H1 (cell line): ENCODE data around the gene XRRA1. TPM values are rescaled to one million over a fixed set of nuclear protein-coding genes. Genes with fewer than 3 reads are reported as not detected.

ENCODE experiments used
- CTCF ChIA-PET: fragments of 300-600 bp; sonication (Branson Sonifier 250); formaldehyde crosslinking; loops from one replicate; lab custom pipeline; 2021; ENCODE audit not compliant: partially characterized antibody; lab: Charles Lee
- POLR2A ChIA-PET: fragments of 300-600 bp; sonication (Branson Sonifier 250); formaldehyde crosslinking; loops from one replicate; lab custom pipeline; 2021; ENCODE audit warnings: inconsistent platforms; ENCODE audit not compliant: partially characterized antibody; lab: Charles Lee
- DNase-seq, 2 experiments: peaks; one replicate each; pipeline versions ENCODE4 v3.0.0 to v3.0.0-alpha.2; 2010 to 2022; ENCODE audit warnings: low spot score in 2 of 2, low read depth in 1 of 2, mixed read lengths in 1 of 2
- FAIRE-seq: peaks from 2 replicates; lab custom pipeline; 2011; peaks lifted over from hg19 to GRCh38; lab: Jason Lieb, UNC
- H2AFZ ChIP-seq: 2 replicates; pipeline ENCODE4 v1.8.1; 2012; ENCODE audit warnings: low read length, inconsistent platforms
- H2AK5ac ChIP-seq: 2 replicates; pipeline ENCODE4 v1.6.1; 2013; ENCODE audit warnings: low read depth, low read length
- H2BK120ac ChIP-seq: replicated peaks from 2 replicates; pipeline ENCODE3; 2013; ENCODE audit warnings: low read depth, low read length, inconsistent platforms
- H2BK12ac ChIP-seq: 2 replicates; pipeline ENCODE4 v1.6.1; 2013; ENCODE audit warnings: low read depth, low read length
- H2BK15ac ChIP-seq: 2 replicates; pipeline ENCODE4 v1.6.1; 2013; ENCODE audit warnings: low read length
- H2BK20ac ChIP-seq: 2 replicates; pipeline ENCODE4 v1.6.1; 2013; ENCODE audit warnings: low read length
- H2BK5ac ChIP-seq: 2 replicates; pipeline ENCODE4 v1.6.1; 2013; ENCODE audit warnings: low read depth, low read length
- H3K14ac ChIP-seq: 2 replicates; pipeline ENCODE4 v1.6.1; 2013; ENCODE audit warnings: inconsistent platforms; ENCODE audit not compliant: insufficient read length
- H3K18ac ChIP-seq: 2 replicates; pipeline ENCODE4 v1.6.1; 2013; ENCODE audit warnings: low read length; ENCODE audit errors: extremely low read depth
- H3K23ac ChIP-seq: 2 replicates; pipeline ENCODE4 v1.6.1; 2013; ENCODE audit warnings: inconsistent platforms; ENCODE audit not compliant: insufficient read length
- H3K23me2 ChIP-seq: 2 replicates; pipeline ENCODE4 v1.6.1; 2013; ENCODE audit warnings: low read depth, low read length
- H3K27ac ChIP-seq: 2 replicates; pipeline ENCODE4 v1.6.1; 2011; ENCODE audit warnings: low read depth, low read length, inconsistent platforms
- H3K27me3 ChIP-seq, 4 experiments: replicated peaks in 1 of 4; 1 replicate in 1 of 4; 2 replicates in 3 of 4; pipeline versions ENCODE4 v1.6.1 to v1.8.1; 2011 to 2013; ENCODE audit warnings: low read length in 3 of 4, mild to moderate bottlenecking in 3 of 4, inconsistent platforms in 2 of 4, mixed read lengths in 2 of 4, moderate library complexity in 1 of 4; ENCODE audit not compliant: control insufficient read depth in 3 of 4, insufficient read depth in 3 of 4; ENCODE audit errors: extremely low read depth in 1 of 4
- H3K36me3 ChIP-seq, 4 experiments: 2 replicates each; pipeline versions ENCODE4 v1.6.1 to v1.8.1; 2011 to 2013; ENCODE audit warnings: mild to moderate bottlenecking in 4 of 4, low read length in 3 of 4, moderate library complexity in 2 of 4, control low read depth in 1 of 4, inconsistent platforms in 1 of 4; ENCODE audit not compliant: insufficient read depth in 4 of 4, control insufficient read depth in 2 of 4
- H3K4ac ChIP-seq: replicated peaks from 2 replicates; pipeline ENCODE3; 2013; ENCODE audit warnings: low read length, low read depth, mixed read lengths, inconsistent platforms; ENCODE audit not compliant: insufficient read length
- H3K4me1 ChIP-seq, 4 experiments: replicated peaks in 1 of 4; 1 replicate in 1 of 4; 2 replicates in 3 of 4; pipeline versions ENCODE4 v1.6.1 to v1.8.1; 2011 to 2013; ENCODE audit warnings: low read length in 3 of 4, inconsistent platforms in 2 of 4, mixed read lengths in 1 of 4; ENCODE audit not compliant: insufficient read depth in 4 of 4, control insufficient read depth in 3 of 4
- H3K4me2 ChIP-seq, 2 experiments: 2 replicates each; pipeline versions ENCODE4 v1.6.1 to v1.8.1; 2011 to 2013; ENCODE audit warnings: low read depth in 2 of 2, low read length in 2 of 2, control low read depth in 1 of 2, inconsistent platforms in 1 of 2, mild to moderate bottlenecking in 1 of 2; ENCODE audit not compliant: insufficient read depth in 1 of 2
- H3K4me3 ChIP-seq, 4 experiments: fragments of 200-600, 300-600 bp in 1 of 4; sonication (generic), shearing (Covaris generic), sonication (Bioruptor Twin) in 1 of 4; 2 replicates each; pipeline versions ENCODE4 v1.5.1 to v1.8.1; 2011 to 2016; ENCODE audit warnings: low read length in 4 of 4, low read depth in 3 of 4, control low read depth in 2 of 4, inconsistent platforms in 2 of 4, mild to moderate bottlenecking in 2 of 4, mixed read lengths in 1 of 4, moderate library complexity in 1 of 4; ENCODE audit not compliant: insufficient read depth in 2 of 4; ENCODE audit errors: extremely low read depth in 1 of 4
- H3K56ac ChIP-seq: replicated peaks from 2 replicates; pipeline ENCODE3; 2013; ENCODE audit warnings: low read depth, mild to moderate bottlenecking, mixed read lengths, low read length, inconsistent platforms; ENCODE audit not compliant: insufficient read length
- H3K79me1 ChIP-seq: 2 replicates; pipeline ENCODE4 v1.6.1; 2013; ENCODE audit warnings: low read depth, low read length, control low read depth
- H3K79me2 ChIP-seq, 2 experiments: 2 replicates each; pipeline versions ENCODE4 v1.6.1 to v1.8.1; 2012 to 2013; ENCODE audit warnings: low read length in 2 of 2, mild to moderate bottlenecking in 2 of 2, inconsistent platforms in 1 of 2; ENCODE audit not compliant: insufficient read depth in 2 of 2, control insufficient read depth in 1 of 2
- H3K9ac ChIP-seq, 4 experiments: replicated peaks in 1 of 4; 1 replicate in 1 of 4; 2 replicates in 3 of 4; pipeline versions ENCODE4 v1.6.1 to v1.8.1; 2011 to 2013; ENCODE audit warnings: low read depth in 3 of 4, low read length in 3 of 4, control low read depth in 2 of 4, mild to moderate bottlenecking in 2 of 4, moderate library complexity in 2 of 4, inconsistent platforms in 1 of 4; ENCODE audit errors: extremely low read depth in 1 of 4
- H3K9me3 ChIP-seq, 2 experiments: 2 replicates each; pipeline versions ENCODE4 v1.6.1 to v1.8.1; 2012 to 2013; ENCODE audit warnings: mild to moderate bottlenecking in 2 of 2, moderate library complexity in 2 of 2, control low read depth in 1 of 2, inconsistent platforms in 1 of 2, low read depth in 1 of 2, low read length in 1 of 2, mixed read lengths in 1 of 2; ENCODE audit not compliant: insufficient read depth in 2 of 2
- H4K20me1 ChIP-seq, 2 experiments: replicated peaks in 1 of 2; 2 replicates each; pipeline versions ENCODE3 to v1.8.1; 2011 to 2013; ENCODE audit warnings: inconsistent platforms in 2 of 2, low read length in 2 of 2, mild to moderate bottlenecking in 1 of 2; ENCODE audit not compliant: insufficient read depth in 2 of 2, control insufficient read depth in 1 of 2
- H4K5ac ChIP-seq: 2 replicates; pipeline ENCODE4 v1.6.1; 2013; ENCODE audit warnings: low read length, low read depth, mixed read lengths, inconsistent platforms; ENCODE audit not compliant: insufficient read length
- H4K8ac ChIP-seq: 2 replicates; pipeline ENCODE4 v1.8.0; 2013; ENCODE audit warnings: mild to moderate bottlenecking, moderate library complexity, low read length, inconsistent platforms; ENCODE audit not compliant: insufficient read depth; ENCODE audit errors: extremely low read depth
- H4K91ac ChIP-seq: replicated peaks from 2 replicates; pipeline ENCODE3; 2013; ENCODE audit warnings: low read length, mixed read lengths, inconsistent platforms; ENCODE audit not compliant: insufficient read length
- CBX5 ChIP-seq: fragments of 300-800, 300-1000 bp; sonication (generic); IDR thresholded peaks from 2 replicates; pipeline ENCODE4 v1.7.1; 2016; ENCODE audit warnings: antibody characterized with exemption, low read length, low read depth
- CHD1 ChIP-seq: IDR thresholded peaks from 2 replicates; pipeline ENCODE4 v1.6.1; 2012; ENCODE audit warnings: low read depth, low read length, improper control_type of control experiment
- CHD2 ChIP-seq: IDR thresholded peaks from 2 replicates; pipeline ENCODE4 v1.6.1; 2012; ENCODE audit warnings: low read length, improper control_type of control experiment
- EZH2 ChIP-seq: fragments of 200-600 bp; sonication (generic); IDR thresholded peaks from 2 replicates; pipeline ENCODE4 v1.7.1; 2012; ENCODE audit warnings: low read depth, mild to moderate bottlenecking, moderate library complexity, low read length, inconsistent platforms; ENCODE audit not compliant: severe bottlenecking
- GTF2F1 ChIP-seq: IDR thresholded peaks from 2 replicates; pipeline ENCODE4 v1.6.1; 2012; ENCODE audit warnings: low read depth, low read length, improper control_type of control experiment, borderline replicate concordance
- SAP30 ChIP-seq: fragments of 300-600 bp; sonication (generic); IDR thresholded peaks from 2 replicates; pipeline ENCODE4 v1.7.1; 2012; ENCODE audit warnings: low read length, moderate library complexity, mild to moderate bottlenecking, inconsistent platforms; ENCODE audit not compliant: insufficient read depth, insufficient replicate concordance
- SP2 ChIP-seq: IDR thresholded peaks from 2 replicates; pipeline ENCODE4 v1.6.1; 2012; ENCODE audit warnings: mild to moderate bottlenecking, low read length, inconsistent platforms
- WGBS, 2 experiments: shearing (Covaris generic) in 1 of 2; methylation state at CpG; one replicate each; pipeline versions ENCODE4 v1.1.6 to v1.1.7; 2013 to 2015; ENCODE audit warnings: low lambda C conversion rate in 2 of 2, mixed read lengths in 2 of 2, inconsistent platforms in 1 of 2, low coverage in 1 of 2, missing lambda C conversion rate in 1 of 2; ENCODE audit not compliant: insufficient replicate concordance in 2 of 2, insufficient coverage in 1 of 2, insufficient read length in 1 of 2; ENCODE audit errors: extremely low coverage in 1 of 2, missing lambda C conversion rate in 1 of 2; 5-methylcytosine and 5-hydroxymethylcytosine counted together
- polyA plus RNA-seq, 7 experiments: library from polyadenylated mRNA; depleted of rRNA in 3 of 7; stranded (reverse) in 5 of 7; unstranded in 2 of 7; fragments of >200 nt in 5 of 7; fragments of 200-250 nt in 2 of 7; gene quantifications; 1 replicate in 5 of 7; 2 replicates in 1 of 7; 4 replicates in 1 of 7; pipeline versions ENCODE4 v1.2.1 to v1.2.3, GENCODE V29; 2011 to 2013; ENCODE audit warnings: missing spikeins in 2 of 7, mixed read lengths in 2 of 7
- total RNA-seq: library from RNA; stranded (reverse); fragmentation: NEBNext Ultra II Directional; extraction: Animal tissue kit (Norgen Biotek cat#: 25700); gene quantifications from 2 replicates; pipeline ENCODE4 v1.2.1, GENCODE V29; 2021
- TF ChIP-seq, protein P1 (sequence below), 3 experiments: IDR thresholded peaks; 1 replicate in 2 of 3; 2 replicates in 1 of 3; pipeline versions ENCODE4 v1.5.1 to v1.6.1; 2011; ENCODE audit warnings: low read length in 3 of 3, mild to moderate bottlenecking in 3 of 3, inconsistent platforms in 2 of 3, low read depth in 1 of 3, moderate library complexity in 1 of 3; ENCODE audit not compliant: insufficient read depth in 1 of 3; ENCODE audit errors: control extremely low read depth in 1 of 3

The XRRA1 gene
- total and polyA plus RNA-seq, 2 of the 8 experiments (the other 6 are each of a cell fraction or from before 2014, with no cell fraction given) = 2.1 to 7.1 TPM

DNA sequence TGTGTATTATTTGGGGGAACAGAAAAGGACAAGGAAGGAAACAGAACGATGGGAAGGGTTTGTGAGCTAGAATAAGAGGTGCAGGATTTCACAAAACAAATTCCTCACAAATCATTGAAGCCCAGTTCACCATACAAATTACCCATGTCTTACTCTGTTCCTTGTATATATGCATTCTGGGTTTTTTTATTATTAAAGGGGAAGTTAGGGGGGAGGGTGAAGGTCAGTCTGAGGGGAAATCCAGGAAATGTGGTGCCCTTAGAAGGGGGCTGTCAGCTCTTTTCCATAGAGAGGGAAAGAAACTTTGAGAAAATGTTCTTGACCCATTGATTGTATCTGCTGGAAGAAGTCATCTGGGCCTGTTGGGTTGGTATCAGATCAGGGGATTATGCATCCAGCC, 109.4 kb downstream of the XRRA1 start:
- no peak for DNase-seq
- Histone ChIP-seq H2BK15ac (no peak overlapping the region), H3K79me2 (no peaks in the 10 kb centered on the region), H2AK5ac (no peak overlapping the region), H3K4me2 (no peak overlapping the region), H2AFZ (no peak overlapping the region), H4K20me1 (no peaks in the 10 kb centered on the region), H4K8ac (no peak overlapping the region), H3K4me3 (no peak overlapping the region), H2BK5ac (no peak overlapping the region), H2BK120ac (no peak overlapping the region), H3K9me3 (no peaks in the 10 kb centered on the region), H3K36me3 (peaks cover 6 to 30% (median 24%) of the 10 kb centered on the region in 4 experiments; a peak in 6 of 8 replicates), H3K9ac (no peak overlapping the region), H3K14ac (no peak overlapping the region), H3K4me1 (no peaks in the 10 kb centered on the region), H3K56ac (no peak overlapping the region), H3K79me1 (no peaks in the 10 kb centered on the region), H3K23me2 (no peaks in the 10 kb centered on the region), H3K27me3 (no peaks in the 10 kb centered on the region), H4K5ac (no peak overlapping the region), H3K23ac (no peak overlapping the region), H3K27ac (no peak overlapping the region), H2BK12ac (no peak overlapping the region), H3K4ac (no peak overlapping the region), H4K91ac (no peak overlapping the region), H3K18ac (no peak overlapping the region), H2BK20ac (no peak overlapping the region)
- WGBS, 2 experiments = 84 to 100% methylated on average over 1 of the region's 1 CpG
- ChIA-PET POLR2A (interaction anchor here (1.8 kb wide), 1 partner anchor 18 kb away, joined by 3 read pairs; no protein-coding TSS in a partner anchor), CTCF (interaction anchor here (0.9 to 1.7 kb wide), 2 partner anchors 113 to 137 kb away, joined by 3 read pairs; no protein-coding TSS in a partner anchor)
- TF ChIP-seq SP2 (no peak), GTF2F1 (no peak), CHD1 (no peak), CHD2 (no peak), CBX5 (no peak), EZH2 (no peak), SAP30 (no peak)
- TF ChIP-seq, protein P1, sequence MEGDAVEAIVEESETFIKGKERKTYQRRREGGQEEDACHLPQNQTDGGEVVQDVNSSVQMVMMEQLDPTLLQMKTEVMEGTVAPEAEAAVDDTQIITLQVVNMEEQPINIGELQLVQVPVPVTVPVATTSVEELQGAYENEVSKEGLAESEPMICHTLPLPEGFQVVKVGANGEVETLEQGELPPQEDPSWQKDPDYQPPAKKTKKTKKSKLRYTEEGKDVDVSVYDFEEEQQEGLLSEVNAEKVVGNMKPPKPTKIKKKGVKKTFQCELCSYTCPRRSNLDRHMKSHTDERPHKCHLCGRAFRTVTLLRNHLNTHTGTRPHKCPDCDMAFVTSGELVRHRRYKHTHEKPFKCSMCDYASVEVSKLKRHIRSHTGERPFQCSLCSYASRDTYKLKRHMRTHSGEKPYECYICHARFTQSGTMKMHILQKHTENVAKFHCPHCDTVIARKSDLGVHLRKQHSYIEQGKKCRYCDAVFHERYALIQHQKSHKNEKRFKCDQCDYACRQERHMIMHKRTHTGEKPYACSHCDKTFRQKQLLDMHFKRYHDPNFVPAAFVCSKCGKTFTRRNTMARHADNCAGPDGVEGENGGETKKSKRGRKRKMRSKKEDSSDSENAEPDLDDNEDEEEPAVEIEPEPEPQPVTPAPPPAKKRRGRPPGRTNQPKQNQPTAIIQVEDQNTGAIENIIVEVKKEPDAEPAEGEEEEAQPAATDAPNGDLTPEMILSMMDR (IDR thresholded peaks at IDR 0.05; ENCODE audit: control extremely low read depth in 1 of 3, insufficient read depth in 1 of 3, low read depth in 1 of 3, low read length in 3 of 3) = no peak
- no peak for FAIRE-seq
